H1 (cell line): ENCODE results near the gene GPATCH4. TPM values are rescaled to one million over a fixed set of nuclear protein-coding genes. Genes with fewer than 3 reads are reported as not detected.

Experiments used
- CTCF ChIA-PET: fragments of 300-600 bp; sonication (Branson Sonifier 250); formaldehyde crosslinking; loops from one replicate; lab custom pipeline; 2021; ENCODE audit not compliant: partially characterized antibody; lab: Charles Lee
- POLR2A ChIA-PET: fragments of 300-600 bp; sonication (Branson Sonifier 250); formaldehyde crosslinking; loops from one replicate; lab custom pipeline; 2021; ENCODE audit warnings: inconsistent platforms; ENCODE audit not compliant: partially characterized antibody; lab: Charles Lee
- DNase-seq, 2 experiments: peaks; one replicate each; pipeline versions ENCODE4 v3.0.0 to v3.0.0-alpha.2; 2010 to 2022; ENCODE audit warnings: low spot score in 2 of 2, low read depth in 1 of 2, mixed read lengths in 1 of 2
- FAIRE-seq: peaks from 2 replicates; lab custom pipeline; 2011; peaks lifted over from hg19 to GRCh38; lab: Jason Lieb, UNC
- H2AFZ ChIP-seq: 2 replicates; pipeline ENCODE4 v1.8.1; 2012; ENCODE audit warnings: low read length, inconsistent platforms
- H2AK5ac ChIP-seq: 2 replicates; pipeline ENCODE4 v1.6.1; 2013; ENCODE audit warnings: low read depth, low read length
- H2BK120ac ChIP-seq: replicated peaks from 2 replicates; pipeline ENCODE3; 2013; ENCODE audit warnings: low read depth, low read length, inconsistent platforms
- H2BK12ac ChIP-seq: 2 replicates; pipeline ENCODE4 v1.6.1; 2013; ENCODE audit warnings: low read depth, low read length
- H2BK15ac ChIP-seq: 2 replicates; pipeline ENCODE4 v1.6.1; 2013; ENCODE audit warnings: low read length
- H2BK20ac ChIP-seq: 2 replicates; pipeline ENCODE4 v1.6.1; 2013; ENCODE audit warnings: low read length
- H2BK5ac ChIP-seq: 2 replicates; pipeline ENCODE4 v1.6.1; 2013; ENCODE audit warnings: low read depth, low read length
- H3K14ac ChIP-seq: 2 replicates; pipeline ENCODE4 v1.6.1; 2013; ENCODE audit warnings: inconsistent platforms; ENCODE audit not compliant: insufficient read length
- H3K18ac ChIP-seq: 2 replicates; pipeline ENCODE4 v1.6.1; 2013; ENCODE audit warnings: low read length; ENCODE audit errors: extremely low read depth
- H3K23ac ChIP-seq: 2 replicates; pipeline ENCODE4 v1.6.1; 2013; ENCODE audit warnings: inconsistent platforms; ENCODE audit not compliant: insufficient read length
- H3K23me2 ChIP-seq: 2 replicates; pipeline ENCODE4 v1.6.1; 2013; ENCODE audit warnings: low read depth, low read length
- H3K27ac ChIP-seq: 2 replicates; pipeline ENCODE4 v1.6.1; 2011; ENCODE audit warnings: low read depth, low read length, inconsistent platforms
- H3K27me3 ChIP-seq, 4 experiments: replicated peaks in 1 of 4; 1 replicate in 1 of 4; 2 replicates in 3 of 4; pipeline versions ENCODE4 v1.6.1 to v1.8.1; 2011 to 2013; ENCODE audit warnings: low read length in 3 of 4, mild to moderate bottlenecking in 3 of 4, inconsistent platforms in 2 of 4, mixed read lengths in 2 of 4, moderate library complexity in 1 of 4; ENCODE audit not compliant: control insufficient read depth in 3 of 4, insufficient read depth in 3 of 4; ENCODE audit errors: extremely low read depth in 1 of 4
- H3K36me3 ChIP-seq, 4 experiments: 2 replicates each; pipeline versions ENCODE4 v1.6.1 to v1.8.1; 2011 to 2013; ENCODE audit warnings: mild to moderate bottlenecking in 4 of 4, low read length in 3 of 4, moderate library complexity in 2 of 4, control low read depth in 1 of 4, inconsistent platforms in 1 of 4; ENCODE audit not compliant: insufficient read depth in 4 of 4, control insufficient read depth in 2 of 4
- H3K4ac ChIP-seq: replicated peaks from 2 replicates; pipeline ENCODE3; 2013; ENCODE audit warnings: low read length, low read depth, mixed read lengths, inconsistent platforms; ENCODE audit not compliant: insufficient read length
- H3K4me1 ChIP-seq, 4 experiments: replicated peaks in 1 of 4; 1 replicate in 1 of 4; 2 replicates in 3 of 4; pipeline versions ENCODE4 v1.6.1 to v1.8.1; 2011 to 2013; ENCODE audit warnings: low read length in 3 of 4, inconsistent platforms in 2 of 4, mixed read lengths in 1 of 4; ENCODE audit not compliant: insufficient read depth in 4 of 4, control insufficient read depth in 3 of 4
- H3K4me2 ChIP-seq, 2 experiments: 2 replicates each; pipeline versions ENCODE4 v1.6.1 to v1.8.1; 2011 to 2013; ENCODE audit warnings: low read depth in 2 of 2, low read length in 2 of 2, control low read depth in 1 of 2, inconsistent platforms in 1 of 2, mild to moderate bottlenecking in 1 of 2; ENCODE audit not compliant: insufficient read depth in 1 of 2
- H3K4me3 ChIP-seq, 4 experiments: fragments of 200-600, 300-600 bp in 1 of 4; sonication (generic), shearing (Covaris generic), sonication (Bioruptor Twin) in 1 of 4; 2 replicates each; pipeline versions ENCODE4 v1.5.1 to v1.8.1; 2011 to 2016; ENCODE audit warnings: low read length in 4 of 4, low read depth in 3 of 4, control low read depth in 2 of 4, inconsistent platforms in 2 of 4, mild to moderate bottlenecking in 2 of 4, mixed read lengths in 1 of 4, moderate library complexity in 1 of 4; ENCODE audit not compliant: insufficient read depth in 2 of 4; ENCODE audit errors: extremely low read depth in 1 of 4
- H3K56ac ChIP-seq: replicated peaks from 2 replicates; pipeline ENCODE3; 2013; ENCODE audit warnings: low read depth, mild to moderate bottlenecking, mixed read lengths, low read length, inconsistent platforms; ENCODE audit not compliant: insufficient read length
- H3K79me1 ChIP-seq: 2 replicates; pipeline ENCODE4 v1.6.1; 2013; ENCODE audit warnings: low read depth, low read length, control low read depth
- H3K79me2 ChIP-seq, 2 experiments: 2 replicates each; pipeline versions ENCODE4 v1.6.1 to v1.8.1; 2012 to 2013; ENCODE audit warnings: low read length in 2 of 2, mild to moderate bottlenecking in 2 of 2, inconsistent platforms in 1 of 2; ENCODE audit not compliant: insufficient read depth in 2 of 2, control insufficient read depth in 1 of 2
- H3K9ac ChIP-seq, 4 experiments: replicated peaks in 1 of 4; 1 replicate in 1 of 4; 2 replicates in 3 of 4; pipeline versions ENCODE4 v1.6.1 to v1.8.1; 2011 to 2013; ENCODE audit warnings: low read depth in 3 of 4, low read length in 3 of 4, control low read depth in 2 of 4, mild to moderate bottlenecking in 2 of 4, moderate library complexity in 2 of 4, inconsistent platforms in 1 of 4; ENCODE audit errors: extremely low read depth in 1 of 4
- H3K9me3 ChIP-seq, 2 experiments: 2 replicates each; pipeline versions ENCODE4 v1.6.1 to v1.8.1; 2012 to 2013; ENCODE audit warnings: mild to moderate bottlenecking in 2 of 2, moderate library complexity in 2 of 2, control low read depth in 1 of 2, inconsistent platforms in 1 of 2, low read depth in 1 of 2, low read length in 1 of 2, mixed read lengths in 1 of 2; ENCODE audit not compliant: insufficient read depth in 2 of 2
- H4K20me1 ChIP-seq, 2 experiments: replicated peaks in 1 of 2; 2 replicates each; pipeline versions ENCODE3 to v1.8.1; 2011 to 2013; ENCODE audit warnings: inconsistent platforms in 2 of 2, low read length in 2 of 2, mild to moderate bottlenecking in 1 of 2; ENCODE audit not compliant: insufficient read depth in 2 of 2, control insufficient read depth in 1 of 2
- H4K5ac ChIP-seq: 2 replicates; pipeline ENCODE4 v1.6.1; 2013; ENCODE audit warnings: low read length, low read depth, mixed read lengths, inconsistent platforms; ENCODE audit not compliant: insufficient read length
- H4K8ac ChIP-seq: 2 replicates; pipeline ENCODE4 v1.8.0; 2013; ENCODE audit warnings: mild to moderate bottlenecking, moderate library complexity, low read length, inconsistent platforms; ENCODE audit not compliant: insufficient read depth; ENCODE audit errors: extremely low read depth
- H4K91ac ChIP-seq: replicated peaks from 2 replicates; pipeline ENCODE3; 2013; ENCODE audit warnings: low read length, mixed read lengths, inconsistent platforms; ENCODE audit not compliant: insufficient read length
- BCL11A ChIP-seq, 2 experiments: IDR thresholded peaks; one replicate each; pipeline ENCODE4 v1.6.1; 2011; ENCODE audit warnings: low read depth in 2 of 2, low read length in 2 of 2, mild to moderate bottlenecking in 2 of 2
- CBX8 ChIP-seq: fragments of 300-800, 300-1000 bp; sonication (generic); IDR thresholded peaks from 2 replicates; pipeline ENCODE4 v1.7.1; 2016; ENCODE audit warnings: low read depth, low read length, borderline replicate concordance
- CHD2 ChIP-seq: IDR thresholded peaks from 2 replicates; pipeline ENCODE4 v1.6.1; 2012; ENCODE audit warnings: low read length, improper control_type of control experiment
- CTBP2 ChIP-seq: IDR thresholded peaks from 2 replicates; pipeline ENCODE4 v1.7.0; 2011; ENCODE audit warnings: borderline replicate concordance, mild to moderate bottlenecking, moderate library complexity, mixed read lengths, low read length; ENCODE audit not compliant: insufficient read depth, insufficient read length
- CTCF ChIP-seq, 3 experiments: IDR thresholded peaks; 1 replicate in 2 of 3; 2 replicates in 1 of 3; pipeline versions ENCODE4 v1.5.1 to v1.6.1; 2011; ENCODE audit warnings: low read length in 3 of 3, mild to moderate bottlenecking in 3 of 3, inconsistent platforms in 2 of 3, low read depth in 1 of 3, moderate library complexity in 1 of 3; ENCODE audit not compliant: insufficient read depth in 1 of 3; ENCODE audit errors: control extremely low read depth in 1 of 3
- KDM5A ChIP-seq: fragments of 200-600 bp; IDR thresholded peaks from 2 replicates; pipeline ENCODE4 v1.7.1; 2012; ENCODE audit warnings: mild to moderate bottlenecking, low read length, inconsistent platforms, mixed read lengths
- RBBP5 ChIP-seq: IDR thresholded peaks from 2 replicates; pipeline ENCODE4 v1.7.1; 2012; ENCODE audit warnings: low read depth, mild to moderate bottlenecking, inconsistent platforms, low read length, moderate library complexity, borderline replicate concordance
- SAP30 ChIP-seq: fragments of 300-600 bp; sonication (generic); IDR thresholded peaks from 2 replicates; pipeline ENCODE4 v1.7.1; 2012; ENCODE audit warnings: low read length, moderate library complexity, mild to moderate bottlenecking, inconsistent platforms; ENCODE audit not compliant: insufficient read depth, insufficient replicate concordance
- SIRT6 ChIP-seq: IDR thresholded peaks from one replicate; pipeline ENCODE4 v1.7.1; 2012; ENCODE audit warnings: low read length, inconsistent platforms
- SRF ChIP-seq: IDR thresholded peaks from 2 replicates; pipeline ENCODE4 v1.6.1; 2011; ENCODE audit warnings: mild to moderate bottlenecking, low read depth, low read length, moderate library complexity
- TAF7 ChIP-seq: optimal IDR thresholded peaks from 2 replicates; pipeline ENCODE3; 2011; ENCODE audit warnings: low read depth, mild to moderate bottlenecking, inconsistent platforms, low read length, moderate library complexity, borderline replicate concordance
- WGBS, 2 experiments: shearing (Covaris generic) in 1 of 2; methylation state at CpG; one replicate each; pipeline versions ENCODE4 v1.1.6 to v1.1.7; 2013 to 2015; ENCODE audit warnings: low lambda C conversion rate in 2 of 2, mixed read lengths in 2 of 2, inconsistent platforms in 1 of 2, low coverage in 1 of 2, missing lambda C conversion rate in 1 of 2; ENCODE audit not compliant: insufficient replicate concordance in 2 of 2, insufficient coverage in 1 of 2, insufficient read length in 1 of 2; ENCODE audit errors: extremely low coverage in 1 of 2, missing lambda C conversion rate in 1 of 2; 5-methylcytosine and 5-hydroxymethylcytosine counted together
- polyA plus RNA-seq, 7 experiments: library from polyadenylated mRNA; depleted of rRNA in 3 of 7; stranded (reverse) in 5 of 7; unstranded in 2 of 7; fragments of >200 nt in 5 of 7; fragments of 200-250 nt in 2 of 7; gene quantifications; 1 replicate in 5 of 7; 2 replicates in 1 of 7; 4 replicates in 1 of 7; pipeline versions ENCODE4 v1.2.1 to v1.2.3, GENCODE V29; 2011 to 2013; ENCODE audit warnings: missing spikeins in 2 of 7, mixed read lengths in 2 of 7
- total RNA-seq: library from RNA; stranded (reverse); fragmentation: NEBNext Ultra II Directional; extraction: Animal tissue kit (Norgen Biotek cat#: 25700); gene quantifications from 2 replicates; pipeline ENCODE4 v1.2.1, GENCODE V29; 2021

GPATCH4 gene
- total and polyA plus RNA-seq, 2 of the 8 experiments (the other 6 are each of a cell fraction or from before 2014, with no cell fraction given): 20.5 to 47.9 TPM

DNA sequence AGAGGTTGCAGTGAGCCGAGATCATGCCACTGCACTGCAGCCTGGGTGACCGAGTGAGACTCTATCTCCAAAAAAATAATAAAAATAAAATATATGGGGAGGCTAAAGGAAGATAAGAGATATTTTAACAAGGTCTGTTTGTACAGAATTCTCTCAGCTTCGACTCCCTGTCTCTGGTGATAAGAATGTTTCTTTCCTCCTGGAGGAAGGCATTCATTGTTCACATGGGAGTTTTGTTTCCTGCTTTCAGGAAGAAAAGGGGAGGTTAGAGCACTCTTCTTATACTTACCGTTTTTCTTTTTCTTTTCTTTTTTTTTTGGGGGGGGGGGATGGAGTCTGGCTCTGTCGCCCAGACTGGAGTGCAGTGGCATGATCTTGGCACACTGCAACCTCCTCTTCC lies 11.7 kb downstream of the GPATCH4 start:
- H3K9ac ChIP-seq: no peak overlapping the region
- 87% methylated on average over 3 of the region's 5 CpGs; no CpG with 5 or more reads in 1 of the 2 experiments for WGBS, 2 experiments
- TF ChIP-seq CHD2 (no peak), SRF (no peak), SIRT6 (no peak), SAP30 (no peak), BCL11A (IDR thresholded peaks at IDR 0.05; ENCODE audit: low read depth in 2 of 2, low read length in 2 of 2) (no peak), CTCF (IDR thresholded peaks at IDR 0.05; ENCODE audit: control extremely low read depth in 1 of 3, insufficient read depth in 1 of 3, low read depth in 1 of 3, low read length in 3 of 3) (no peak), TAF7 (no peak), RBBP5 (no peak), CBX8 (no peak), CTBP2 (no peak), KDM5A (no peak)

More for the DNA sequence above, 11.7 kb downstream of the GPATCH4 start:
- H3K27me3 ChIP-seq: no peaks in the 10 kb centered on the region
- no peak overlapping the region for H3K18ac ChIP-seq
- no peak overlapping the region for H2AFZ ChIP-seq
- no peak overlapping the region for H3K4me2 ChIP-seq
- FAIRE-seq (no peak), DNase-seq (no peak)
- peaks cover 0 to 16% (median 4%) of the 10 kb centered on the region in 4 experiments; a peak in 6 of 7 replicates for H3K4me1 ChIP-seq
- no peak overlapping the region for H2BK20ac ChIP-seq
- no peak overlapping the region for H3K14ac ChIP-seq
- H3K23me2 ChIP-seq: peaks cover 10% of the 10 kb centered on the region
- H3K27ac ChIP-seq: no peak overlapping the region
- no peak overlapping the region for H3K23ac ChIP-seq
- ChIA-PET CTCF (interaction anchor here (0.7 to 2.5 kb wide), 5 partner anchors 12 to 198 kb away, joined by 3 to 12 read pairs (median 7); partner anchors contain the start of genes GPATCH4 and HAPLN2), POLR2A (interaction anchor here (1.3 kb wide), 1 partner anchor 11 kb away, joined by 3 read pairs; no protein-coding TSS in a partner anchor)
- H3K36me3 ChIP-seq: peaks cover under 1 to 15% (median 4%) of the 10 kb centered on the region in 4 experiments; a peak in 5 of 8 replicates
- H3K4ac ChIP-seq: no peak overlapping the region
- 0 out of 2 replicates have a peak, but pooled peaks cover 2% of the 10 kb centered on the region for H3K79me1 ChIP-seq
- no peaks in the 10 kb centered on the region for H3K9me3 ChIP-seq
- H2BK12ac ChIP-seq: no peak overlapping the region
- H4K91ac ChIP-seq: no peak overlapping the region
- no peak overlapping the region for H4K8ac ChIP-seq
- H3K4me3 ChIP-seq: no peak overlapping the region
- no peak overlapping the region for H2BK15ac ChIP-seq
- H2BK5ac ChIP-seq: no peak overlapping the region
- no peak overlapping the region for H4K5ac ChIP-seq
- no peak overlapping the region for H2BK120ac ChIP-seq
- no peak overlapping the region for H2AK5ac ChIP-seq
- no peaks in the 10 kb centered on the region for H3K79me2 ChIP-seq
- H4K20me1 ChIP-seq: peaks cover 0 to 3% of the 10 kb centered on the region in 2 experiments
- H3K56ac ChIP-seq: no peak overlapping the region
